Caco-2 (cell line): ENCODE results near the gene LTBP2. TPM values are rescaled to one million over a fixed set of nuclear protein-coding genes. Genes with fewer than 3 reads are reported as not detected.

Experiments used
- BruUV-seq: library from RNA; stranded (reverse); fragments of 400-500 nt; replicated peaks from 2 replicates; lab custom pipeline; 2021; lab: Mats Ljungman, UMichigan
- CTCF ChIA-PET: fragments of 300-600 bp; sonication (Branson Sonifier 250); formaldehyde crosslinking; loops from one replicate; lab custom pipeline; 2022; ENCODE audit warnings: antibody characterized with exemption; lab: Charles Lee
- POLR2A ChIA-PET: fragments of 300-600 bp; sonication (Branson Sonifier 250); formaldehyde crosslinking; loops from one replicate; lab custom pipeline; 2022; ENCODE audit warnings: antibody characterized with exemption; lab: Charles Lee
- DNase-seq, 2 experiments: peaks; one replicate each; pipeline versions ENCODE4 v3.0.0 to v3.0.0-alpha.2; 2020 to 2022
- H3K27me3 ChIP-seq: replicated peaks from 2 replicates; pipeline ENCODE4 v1.6.0; 2011; ENCODE audit warnings: low read length; ENCODE audit not compliant: control insufficient read depth, insufficient read depth
- H3K36me3 ChIP-seq: 2 replicates; pipeline ENCODE4 v1.5.1; 2011; ENCODE audit warnings: low read length; ENCODE audit not compliant: control insufficient read depth, insufficient read depth
- H3K4me1 ChIP-seq: fragments of 250-450 bp; sonication (Bioruptor Pico); 2 replicates; pipeline ENCODE4 v1.5.1; 2020; ENCODE audit warnings: mild to moderate bottlenecking
- H3K4me3 ChIP-seq: 2 replicates; pipeline ENCODE4 v1.5.1; 2011; ENCODE audit warnings: low read depth, mild to moderate bottlenecking, control low read depth, low read length
- H3K9me3 ChIP-seq: fragments of 250-450 bp; sonication (Bioruptor Pico); 2 replicates; pipeline ENCODE4 v1.5.1; 2020; ENCODE audit warnings: mild to moderate bottlenecking, moderate library complexity
- H3K27ac Mint-ChIP-seq: one replicate; pipeline ENCODE4 v1.8.0; 2022; ENCODE audit warnings: mixed read lengths; ENCODE audit not compliant: unreplicated experiment
- H3K27me3 Mint-ChIP-seq: one replicate; pipeline ENCODE4 v1.8.0; 2022; ENCODE audit warnings: mixed read lengths; ENCODE audit not compliant: insufficient read depth, unreplicated experiment
- H3K36me3 Mint-ChIP-seq: one replicate; pipeline ENCODE4 v1.8.0; 2022; ENCODE audit warnings: mild to moderate bottlenecking, mixed read lengths; ENCODE audit not compliant: insufficient read depth, unreplicated experiment
- H3K4me1 Mint-ChIP-seq: one replicate; pipeline ENCODE4 v1.8.0; 2022; ENCODE audit warnings: low read depth, mixed read lengths; ENCODE audit not compliant: unreplicated experiment
- H3K4me3 Mint-ChIP-seq: one replicate; pipeline ENCODE4 v1.8.0; 2022; ENCODE audit warnings: mild to moderate bottlenecking, moderate library complexity, mixed read lengths; ENCODE audit not compliant: unreplicated experiment
- H3K9me3 Mint-ChIP-seq: one replicate; pipeline ENCODE4 v1.8.0; 2022; ENCODE audit warnings: mixed read lengths; ENCODE audit not compliant: unreplicated experiment
- CTCF ChIP-seq, 2 experiments: fragments of 200-600 bp in 1 of 2; IDR thresholded peaks; 1 replicate in 1 of 2; 2 replicates in 1 of 2; pipeline versions ENCODE4 v1.5.1 to v1.8.0; 2011 to 2022; ENCODE audit warnings: antibody characterized with exemption in 1 of 2, control low read depth in 1 of 2, inconsistent platforms in 1 of 2, low read depth in 1 of 2, low read length in 1 of 2, mild to moderate bottlenecking in 1 of 2, moderate library complexity in 1 of 2; ENCODE audit not compliant: insufficient read depth in 1 of 2, severe bottlenecking in 1 of 2, unreplicated experiment in 1 of 2
- intact Hi-C: fragments of 100-400 bp; cut with micrococcal nuclease; formaldehyde crosslinking; loops from one replicate; pipeline ENCODE4 v1.10.0; 2022; ENCODE audit not compliant: unreplicated experiment
- total RNA-seq: library from RNA; stranded (reverse); gene quantifications from 2 replicates; pipeline ENCODE4 v1.2.3, GENCODE V29; 2022

The LTBP2 gene
- total RNA-seq, 1 experiment from 2014 or later = 0.86 TPM

DNA sequence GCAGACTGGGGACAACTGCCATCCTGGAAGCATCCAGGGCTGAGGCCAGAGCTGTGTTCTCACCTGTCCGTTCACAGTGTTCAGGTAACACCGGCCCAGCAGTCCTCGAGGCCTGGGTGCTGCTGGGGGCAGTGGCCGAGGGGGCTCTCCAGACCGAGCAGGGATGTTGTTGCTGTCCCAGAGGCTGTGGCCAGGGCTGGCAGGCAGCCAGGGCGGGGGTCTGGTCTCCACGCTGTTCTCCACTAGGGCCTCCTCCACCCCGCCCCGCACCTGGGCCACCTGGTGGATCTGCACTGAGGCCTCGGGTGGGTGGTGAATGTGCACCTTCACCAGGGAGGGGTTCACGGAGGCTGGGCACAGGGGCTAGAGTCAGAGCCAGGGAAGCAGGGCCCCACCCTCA, 61.0 kb downstream of the LTBP2 start:
- Histone ChIP-seq H3K4me3 (no peak overlapping the region), H3K27me3 (no peaks in the 10 kb centered on the region), H3K9me3 (no peaks in the 10 kb centered on the region), H3K36me3 (no peaks in the 10 kb centered on the region), H3K4me1 (no peaks in the 10 kb centered on the region)
- DNase-seq = no peak
- ChIA-PET POLR2A (no interaction called here), CTCF (no interaction called here)
- Mint-ChIP-seq H3K4me3 (no peak overlapping the region), H3K27me3 (peaks cover 7% of the 10 kb centered on the region), H3K4me1 (no peaks in the 10 kb centered on the region), H3K36me3 (no peaks in the 10 kb centered on the region), H3K9me3 (no peaks in the 10 kb centered on the region), H3K27ac (no peak overlapping the region)
- BruUV-seq = no TSS peak
- no peak for TF ChIP-seq CTCF (IDR thresholded peaks at IDR 0.05; ENCODE audit: insufficient read depth in 1 of 2, low read depth in 1 of 2, low read length in 1 of 2, severe bottlenecking in 1 of 2, unreplicated experiment in 1 of 2)
- intact Hi-C loops = no loop called here

DNA sequence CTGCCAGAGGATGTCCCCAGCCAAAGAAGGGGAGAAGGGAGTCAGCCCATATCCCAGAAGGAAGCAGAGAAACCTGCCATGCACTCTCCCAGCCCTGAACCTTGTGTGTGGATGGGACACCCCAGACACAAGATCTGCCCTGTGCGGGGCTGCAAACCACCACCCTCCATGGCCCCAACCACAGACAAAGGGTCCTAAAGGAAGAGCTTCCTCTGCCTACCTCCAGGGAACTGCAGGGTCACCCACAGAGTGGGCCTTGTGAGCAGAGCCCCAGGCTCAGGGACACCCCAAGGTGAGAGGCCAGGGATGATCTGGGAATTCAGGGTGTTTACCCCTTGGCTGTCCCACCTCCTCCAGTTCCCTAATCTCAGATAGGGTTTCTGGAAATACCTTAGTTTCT, 62.0 kb downstream of the LTBP2 start:
- no peaks in the 10 kb centered on the region for H3K9me3 Mint-ChIP-seq
- H3K27me3 Mint-ChIP-seq = peaks cover 7% of the 10 kb centered on the region
- Histone ChIP-seq H3K27me3 (no peaks in the 10 kb centered on the region), H3K36me3 (no peaks in the 10 kb centered on the region), H3K4me3 (no peak overlapping the region), H3K9me3 (no peaks in the 10 kb centered on the region), H3K4me1 (no peaks in the 10 kb centered on the region)
- BruUV-seq = no TSS peak
- no peaks in the 10 kb centered on the region for H3K4me1 Mint-ChIP-seq
- H3K27ac Mint-ChIP-seq = no peak overlapping the region
- H3K4me3 Mint-ChIP-seq = no peak overlapping the region
- ChIA-PET POLR2A (no interaction called here), CTCF (no interaction called here)
- TF ChIP-seq CTCF (IDR thresholded peaks at IDR 0.05; ENCODE audit: insufficient read depth in 1 of 2, low read depth in 1 of 2, low read length in 1 of 2, severe bottlenecking in 1 of 2, unreplicated experiment in 1 of 2) = no peak
- H3K36me3 Mint-ChIP-seq = no peaks in the 10 kb centered on the region
- DNase-seq = no peak
- intact Hi-C loops = no loop called here

DNA sequence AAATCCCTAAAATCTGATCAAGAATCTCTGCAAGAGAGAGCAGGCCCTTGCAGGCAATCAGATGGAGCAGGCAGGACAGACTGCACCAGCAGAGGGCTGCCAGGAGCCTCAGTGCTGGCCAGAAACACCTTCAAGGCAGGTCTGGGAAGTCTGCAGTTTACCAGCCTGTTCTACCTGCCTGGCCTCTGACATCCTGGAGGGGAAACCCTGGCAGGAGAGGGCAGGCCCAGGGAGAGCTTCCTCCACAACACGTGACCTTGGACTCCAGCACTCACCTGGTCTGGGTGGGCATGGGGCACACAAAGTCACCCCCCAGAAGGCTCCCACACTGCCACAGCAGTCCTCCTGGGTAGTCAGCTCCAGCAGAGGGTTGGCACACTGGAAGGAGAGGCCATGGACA, 62.4 kb downstream of the LTBP2 start:
- Histone ChIP-seq H3K4me1 (no peaks in the 10 kb centered on the region), H3K36me3 (no peaks in the 10 kb centered on the region), H3K9me3 (no peaks in the 10 kb centered on the region), H3K4me3 (no peak overlapping the region), H3K27me3 (no peaks in the 10 kb centered on the region)
- Mint-ChIP-seq H3K27ac (no peak overlapping the region), H3K36me3 (no peaks in the 10 kb centered on the region), H3K4me1 (no peaks in the 10 kb centered on the region), H3K27me3 (peaks cover 7% of the 10 kb centered on the region), H3K4me3 (no peak overlapping the region), H3K9me3 (no peaks in the 10 kb centered on the region)
- intact Hi-C loops = no loop called here
- peak; percentile 19 to 43 for TF ChIP-seq CTCF (IDR thresholded peaks at IDR 0.05; ENCODE audit: insufficient read depth in 1 of 2, low read depth in 1 of 2, low read length in 1 of 2, severe bottlenecking in 1 of 2, unreplicated experiment in 1 of 2)
- BruUV-seq = no TSS peak
- ChIA-PET CTCF (no interaction called here), POLR2A (no interaction called here)
- DNase-seq = peak in 1 of 2 experiments; percentile 19
